A673 (cell line): ENCODE data around the gene DMBX1.

Source experiments
- CTCF ChIP-seq: fragments of 300-800, 200-600 bp; sonication (generic); conservative IDR thresholded peaks from 2 replicates; pipeline ENCODE4 v1.5.1; 2017; ENCODE audit warnings: low read depth, mild to moderate bottlenecking, antibody characterized with exemption, low read length, moderate library complexity, mixed read lengths
- EZH2 ChIP-seq: fragments of 200-600 bp; sonication (generic); IDR thresholded peaks from 2 replicates; pipeline ENCODE4 v1.6.1; 2017; ENCODE audit warnings: borderline replicate concordance, low read depth, mild to moderate bottlenecking, mixed read lengths, antibody characterized with exemption, low read length; ENCODE audit not compliant: poor library complexity, severe bottlenecking

- TF ChIP-seq CTCF = no peak
- no peak for TF ChIP-seq EZH2
These were observed 27.5 kb downstream of the DMBX1 start for GRCh38 chr1:46517010-46517600.
